ENCODE results near the gene FARS2. TPM values are rescaled to one million over a fixed set of nuclear protein-coding genes. Genes with fewer than 3 reads are reported as not detected.

Gene FARS2
- total RNA-seq, 2 experiments from 2014 or later = 18.4 to 20.0 TPM

GRCh38 chr6:5730585-5731263 lies 469.4 kb downstream of the FARS2 start:
- peaks cover 3% of the 10 kb centered on the region for H3K36me3 Mint-ChIP-seq
- H3K4me1 Mint-ChIP-seq = peaks cover 1% of the 10 kb centered on the region
- no peaks in the 10 kb centered on the region for H3K27me3 Mint-ChIP-seq
- no peak overlapping the region for H3K4me3 Mint-ChIP-seq
- no peak for DNase-seq
- no peak overlapping the region for H3K27ac Mint-ChIP-seq
- no peaks in the 10 kb centered on the region for H3K9me3 Mint-ChIP-seq

DNA sequence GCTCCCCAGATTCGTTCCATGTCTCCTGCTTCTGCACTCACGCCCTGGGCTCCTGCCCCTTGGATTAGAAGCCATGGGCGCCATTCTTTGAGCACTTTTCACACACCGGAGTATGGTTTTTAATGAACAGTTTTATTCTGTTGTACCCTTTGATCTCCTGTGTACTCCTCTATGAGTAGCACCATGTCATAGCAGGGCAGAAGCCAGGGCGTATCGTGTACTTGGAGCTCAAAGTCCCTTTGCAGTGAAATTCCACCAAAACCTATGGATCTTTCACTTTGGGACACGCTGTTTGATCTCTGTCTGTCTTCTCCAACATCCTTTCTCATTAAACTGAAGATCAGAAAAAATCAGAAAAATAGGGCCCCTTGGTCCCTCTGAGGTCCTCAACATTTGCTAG lies 470.1 kb downstream of the FARS2 start:
- no peak overlapping the region for H3K27ac Mint-ChIP-seq
- no peaks in the 10 kb centered on the region for H3K9me3 Mint-ChIP-seq
- DNase-seq = no peak
- no peaks in the 10 kb centered on the region for H3K27me3 Mint-ChIP-seq
- no peak overlapping the region for H3K4me3 Mint-ChIP-seq
- peaks cover 3% of the 10 kb centered on the region for H3K36me3 Mint-ChIP-seq
- peaks cover 1% of the 10 kb centered on the region for H3K4me1 Mint-ChIP-seq

GRCh38 chr6:5732496-5732895 lies 471.2 kb downstream of the FARS2 start:
- Mint-ChIP-seq H3K27me3 (no peaks in the 10 kb centered on the region), H3K4me1 (peaks cover 1% of the 10 kb centered on the region), H3K9me3 (no peaks in the 10 kb centered on the region), H3K4me3 (no peak overlapping the region), H3K36me3 (peaks cover 3% of the 10 kb centered on the region), H3K27ac (no peak overlapping the region)
- DNase-seq = no peak

GRCh38 chr6:5736016-5736738 lies 474.9 kb downstream of the FARS2 start:
- Mint-ChIP-seq H3K4me1 (no peaks in the 10 kb centered on the region), H3K27ac (no peak overlapping the region), H3K4me3 (no peak overlapping the region), H3K36me3 (peaks cover 3% of the 10 kb centered on the region), H3K27me3 (no peaks in the 10 kb centered on the region), H3K9me3 (no peaks in the 10 kb centered on the region)
- DNase-seq = no peak

GRCh38 chr6:5737460-5737859 lies 476.1 kb downstream of the FARS2 start:
- no peaks in the 10 kb centered on the region for H3K9me3 Mint-ChIP-seq
- H3K27ac Mint-ChIP-seq = no peak overlapping the region
- no peaks in the 10 kb centered on the region for H3K27me3 Mint-ChIP-seq
- peaks cover under 1% of the 10 kb centered on the region for H3K36me3 Mint-ChIP-seq
- H3K4me1 Mint-ChIP-seq = no peaks in the 10 kb centered on the region
- DNase-seq = no peak
- no peak overlapping the region for H3K4me3 Mint-ChIP-seq

DNA sequence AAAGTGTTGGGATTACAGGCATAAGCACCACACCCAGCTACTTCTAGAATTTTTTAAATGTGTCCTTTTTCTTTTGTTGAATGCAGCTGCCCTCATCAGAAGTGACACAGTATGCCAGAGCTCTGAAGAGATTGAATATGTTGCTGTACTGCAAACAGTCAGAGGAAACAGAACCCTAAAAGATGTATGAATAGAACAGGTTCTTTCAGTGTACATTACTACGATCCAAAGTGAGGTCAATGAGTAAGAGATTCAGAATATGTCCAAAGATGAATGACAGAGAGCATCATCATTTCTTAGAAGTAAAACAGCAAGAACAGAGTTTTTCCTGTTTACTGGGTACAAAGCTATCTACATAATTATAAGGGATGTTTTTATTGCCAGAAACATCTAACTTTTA lies 476.9 kb downstream of the FARS2 start:
- H3K4me3 Mint-ChIP-seq = no peak overlapping the region
- no peaks in the 10 kb centered on the region for H3K4me1 Mint-ChIP-seq
- no peak for DNase-seq
- no peaks in the 10 kb centered on the region for H3K9me3 Mint-ChIP-seq
- H3K27me3 Mint-ChIP-seq = no peaks in the 10 kb centered on the region
- no peaks in the 10 kb centered on the region for H3K36me3 Mint-ChIP-seq
- no peak overlapping the region for H3K27ac Mint-ChIP-seq

DNA sequence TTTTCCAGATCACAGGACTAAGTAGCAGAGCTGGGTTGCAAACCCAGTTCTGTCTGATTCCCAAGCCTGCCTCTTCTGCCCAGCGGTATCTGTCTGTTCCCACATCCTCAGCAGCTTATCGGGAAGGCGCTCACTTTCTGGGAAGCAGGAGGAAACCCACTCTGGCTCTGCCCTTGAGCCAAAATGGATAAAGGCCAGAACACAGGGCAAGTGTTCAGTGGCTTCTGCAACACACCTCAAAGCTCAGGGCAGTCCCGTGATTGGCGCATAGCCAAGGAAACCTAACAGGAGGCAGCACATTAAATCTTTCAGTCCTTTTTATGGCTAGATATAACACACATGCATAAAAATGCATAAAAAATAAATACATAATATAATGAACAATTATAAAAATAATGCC lies 483.2 kb downstream of the FARS2 start:
- no peak for DNase-seq
- Mint-ChIP-seq H3K4me1 (no peaks in the 10 kb centered on the region), H3K27me3 (no peaks in the 10 kb centered on the region), H3K27ac (no peak overlapping the region), H3K9me3 (no peaks in the 10 kb centered on the region), H3K4me3 (no peak overlapping the region), H3K36me3 (no peaks in the 10 kb centered on the region)

- Mint-ChIP-seq H3K4me3 (no peak overlapping the region), H3K27ac (no peak overlapping the region)
These were observed 483.8 kb downstream of the FARS2 start for GRCh38 chr6:5745081-5745480.

GRCh38 chr6:5746053-5746758 lies 484.9 kb downstream of the FARS2 start:
- Mint-ChIP-seq H3K4me1 (no peaks in the 10 kb centered on the region), H3K4me3 (no peak overlapping the region), H3K27ac (no peak overlapping the region), H3K9me3 (no peaks in the 10 kb centered on the region), H3K27me3 (no peaks in the 10 kb centered on the region), H3K36me3 (peaks cover 7% of the 10 kb centered on the region)
- DNase-seq = no peak

More at GRCh38 chr6:5745081-5745480, 483.8 kb downstream of the FARS2 start:
- no peak for DNase-seq
- no peaks in the 10 kb centered on the region for H3K9me3 Mint-ChIP-seq
- peaks cover 6% of the 10 kb centered on the region for H3K36me3 Mint-ChIP-seq
- H3K27me3 Mint-ChIP-seq = no peaks in the 10 kb centered on the region
- no peaks in the 10 kb centered on the region for H3K4me1 Mint-ChIP-seq

DNA sequence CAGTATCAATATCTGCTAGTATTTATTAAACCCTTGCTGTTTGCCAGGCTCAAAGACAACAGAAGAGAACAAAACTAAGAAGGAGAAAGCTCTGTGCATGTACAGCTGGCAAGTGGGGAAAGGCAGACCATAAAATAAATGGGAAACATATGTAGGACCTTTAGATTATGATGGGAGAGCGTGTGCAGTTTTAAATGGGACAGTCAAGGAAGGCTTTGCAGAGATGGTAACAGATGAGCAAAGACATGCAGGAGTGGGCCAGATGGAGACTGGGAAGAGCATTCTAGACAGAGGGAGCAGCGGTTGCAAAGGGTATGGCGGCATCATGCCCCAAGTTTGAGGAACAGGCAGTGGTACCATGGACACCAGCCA lies 485.4 kb downstream of the FARS2 start:
- Mint-ChIP-seq H3K27me3 (no peaks in the 10 kb centered on the region), H3K9me3 (no peaks in the 10 kb centered on the region), H3K36me3 (peaks cover 7% of the 10 kb centered on the region), H3K27ac (no peak overlapping the region), H3K4me1 (no peaks in the 10 kb centered on the region), H3K4me3 (no peak overlapping the region)
- no peak for DNase-seq

GRCh38 chr6:5747379-5747778 lies 486.1 kb downstream of the FARS2 start:
- DNase-seq = no peak
- Mint-ChIP-seq H3K27ac (no peak overlapping the region), H3K36me3 (peaks cover 14% of the 10 kb centered on the region), H3K9me3 (no peaks in the 10 kb centered on the region), H3K27me3 (no peaks in the 10 kb centered on the region), H3K4me1 (peaks cover 3% of the 10 kb centered on the region), H3K4me3 (no peak overlapping the region)

- Mint-ChIP-seq H3K4me3 (no peak overlapping the region), H3K27me3 (no peaks in the 10 kb centered on the region), H3K4me1 (peaks cover 3% of the 10 kb centered on the region), H3K36me3 (peaks cover 28% of the 10 kb centered on the region), H3K27ac (no peak overlapping the region), H3K9me3 (peaks cover 6% of the 10 kb centered on the region)
- no peak for DNase-seq
These were observed 487.8 kb downstream of the FARS2 start for GRCh38 chr6:5749016-5749650.

DNA sequence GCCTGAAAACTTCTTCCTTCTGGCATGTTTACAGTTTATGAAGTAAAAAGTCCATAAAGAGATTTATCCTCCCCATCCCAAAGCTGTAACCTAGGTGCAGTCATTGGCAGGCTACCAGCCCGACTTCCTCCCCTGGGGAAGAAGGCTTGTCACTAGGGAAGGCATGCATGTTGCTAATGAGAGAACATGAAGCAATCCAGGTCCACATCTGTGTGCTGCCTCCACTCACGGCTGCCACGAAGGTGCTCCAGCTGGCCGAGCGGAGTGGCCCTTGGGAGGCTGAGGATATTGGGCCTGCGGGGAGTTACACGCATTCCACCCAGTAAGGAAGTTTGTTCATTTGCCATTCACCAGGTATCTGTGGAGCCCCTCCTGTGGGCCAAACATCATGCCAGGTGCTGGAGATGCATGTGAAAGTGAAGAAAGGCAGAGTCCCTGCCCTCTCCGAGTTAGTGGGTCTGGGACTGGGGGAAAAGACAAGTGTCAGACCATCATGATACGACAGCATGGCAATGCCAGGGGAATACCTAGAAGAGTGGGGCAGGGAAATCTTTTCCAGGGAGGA lies 488.4 kb downstream of the FARS2 start:
- Mint-ChIP-seq H3K9me3 (peaks cover 11% of the 10 kb centered on the region), H3K27me3 (no peaks in the 10 kb centered on the region), H3K4me1 (peaks cover 3% of the 10 kb centered on the region), H3K27ac (no peak overlapping the region), H3K36me3 (peaks cover 34% of the 10 kb centered on the region), H3K4me3 (no peak overlapping the region)
- no peak for DNase-seq

GRCh38 chr6:5751525-5752390 lies 490.4 kb downstream of the FARS2 start:
- H3K36me3 Mint-ChIP-seq = peaks cover 44% of the 10 kb centered on the region
- H3K27ac Mint-ChIP-seq = no peak overlapping the region
- H3K4me3 Mint-ChIP-seq = no peak overlapping the region
- peaks cover 3% of the 10 kb centered on the region for H3K4me1 Mint-ChIP-seq
- peaks cover 20% of the 10 kb centered on the region for H3K9me3 Mint-ChIP-seq
- DNase-seq = no peak
- H3K27me3 Mint-ChIP-seq = no peaks in the 10 kb centered on the region

Measured in activated naive CD8-positive, alpha-beta T cell treated with anti-CD3 and anti-CD28 coated beads for 36 hours (primary cell).